HG03342 (cell line): ENCODE results near the gene APC.

ENCODE experiments used
- ATAC-seq: cut with Tn5 transposase; IDR thresholded peaks from one replicate; pipeline ENCODE4 v1.9.1; 2021; ENCODE audit warnings: mild to moderate bottlenecking, moderate library complexity; ENCODE audit not compliant: unreplicated experiment

APC gene

DNA sequence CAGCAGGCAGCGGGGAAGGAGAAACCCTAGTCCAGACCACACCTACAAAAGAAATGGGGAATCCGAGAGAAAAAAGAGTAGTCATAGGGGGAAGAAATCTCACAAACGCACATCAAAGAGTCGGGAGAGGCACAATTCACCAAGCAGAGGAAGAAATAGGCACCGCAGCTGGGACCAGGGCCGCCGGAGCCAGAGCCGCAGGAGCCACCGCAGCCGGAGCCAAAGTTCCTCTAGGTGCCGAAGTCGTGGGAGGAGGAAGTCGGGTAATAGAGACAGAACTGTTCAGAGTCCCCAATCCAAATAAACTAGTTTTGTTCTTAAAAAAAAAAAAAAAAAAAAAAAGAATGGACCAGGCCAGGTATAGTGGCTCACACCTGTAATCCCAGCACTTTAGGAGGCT is 155.1 kb downstream of the APC start:
- ATAC-seq: no peak

DNA sequence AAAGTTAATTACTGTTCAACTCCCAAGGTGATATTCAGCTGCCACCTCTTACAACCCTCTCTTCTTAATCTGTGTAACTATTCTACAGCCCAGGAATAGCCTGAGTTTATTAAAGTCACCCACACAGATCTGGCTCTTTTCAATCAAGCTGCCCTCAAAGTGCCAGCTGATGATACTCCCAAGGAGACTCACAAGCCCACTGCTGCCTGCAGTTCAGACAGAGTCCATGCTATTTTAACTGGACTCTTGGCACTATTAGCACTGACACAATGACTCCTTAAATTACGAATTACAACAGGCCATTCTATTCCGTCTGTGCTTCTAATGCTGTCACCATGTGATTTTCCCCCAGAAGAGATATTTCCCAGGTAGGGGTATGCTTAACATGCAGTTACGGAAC is 158.0 kb downstream of the APC start:
- ATAC-seq: no peak
